Measurements from ENCODE around the gene SNTG2. TPM values are rescaled to one million over a fixed set of nuclear protein-coding genes. Genes with fewer than 3 reads are reported as not detected.

The SNTG2 gene
- total RNA-seq, 4 donors from 2014 or later = 3.3 to 7.4 (median 4.5) TPM

DNA sequence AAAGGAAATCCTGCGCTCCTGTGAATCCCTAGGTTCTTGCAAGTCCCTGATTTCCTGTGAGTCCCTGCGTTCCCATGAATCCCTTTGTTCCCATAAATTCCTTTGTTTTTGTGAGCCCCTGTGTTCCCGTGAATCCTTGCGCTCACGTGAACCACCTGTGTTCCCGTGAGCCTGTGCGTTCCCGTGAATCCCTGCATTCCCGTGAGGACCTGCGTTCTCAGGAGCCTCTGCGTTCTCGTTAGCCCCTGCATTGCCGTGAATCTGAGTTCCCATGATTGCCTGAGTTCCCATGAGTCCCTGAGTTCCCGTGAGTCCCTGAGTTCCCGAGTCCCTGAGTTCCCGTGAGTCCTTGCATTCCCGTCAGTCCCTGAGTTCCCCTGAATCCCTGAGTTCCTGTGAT lies 71.5 kb downstream of the SNTG2 start:
- H3K9me3 ChIP-seq = no peaks in the 10 kb centered on the region
- H3K36me3 ChIP-seq = no peaks in the 10 kb centered on the region
- H3K4me3 ChIP-seq = no peak overlapping the region
- H3K27me3 ChIP-seq = no peaks in the 10 kb centered on the region
- DNase-seq (ENCODE audit: extremely low spot score) = no peak
- H3K4me1 ChIP-seq = no peaks in the 10 kb centered on the region
- WGBS = 95% methylated on average over 17 of the region's 17 CpGs
- H3K27ac ChIP-seq (replicated peaks in 1 of 4) = no peak overlapping the region
- intact Hi-C loops (cut with DNase I) = no loop called here
- TF ChIP-seq POLR2A (IDR thresholded peaks at IDR 0.05; ENCODE audit: low read depth) (no peak), EP300 (IDR thresholded peaks at IDR 0.05) (no peak), POLR2AphosphoS5 (IDR thresholded peaks at IDR 0.05) (no peak)
- TF ChIP-seq, protein P1, sequence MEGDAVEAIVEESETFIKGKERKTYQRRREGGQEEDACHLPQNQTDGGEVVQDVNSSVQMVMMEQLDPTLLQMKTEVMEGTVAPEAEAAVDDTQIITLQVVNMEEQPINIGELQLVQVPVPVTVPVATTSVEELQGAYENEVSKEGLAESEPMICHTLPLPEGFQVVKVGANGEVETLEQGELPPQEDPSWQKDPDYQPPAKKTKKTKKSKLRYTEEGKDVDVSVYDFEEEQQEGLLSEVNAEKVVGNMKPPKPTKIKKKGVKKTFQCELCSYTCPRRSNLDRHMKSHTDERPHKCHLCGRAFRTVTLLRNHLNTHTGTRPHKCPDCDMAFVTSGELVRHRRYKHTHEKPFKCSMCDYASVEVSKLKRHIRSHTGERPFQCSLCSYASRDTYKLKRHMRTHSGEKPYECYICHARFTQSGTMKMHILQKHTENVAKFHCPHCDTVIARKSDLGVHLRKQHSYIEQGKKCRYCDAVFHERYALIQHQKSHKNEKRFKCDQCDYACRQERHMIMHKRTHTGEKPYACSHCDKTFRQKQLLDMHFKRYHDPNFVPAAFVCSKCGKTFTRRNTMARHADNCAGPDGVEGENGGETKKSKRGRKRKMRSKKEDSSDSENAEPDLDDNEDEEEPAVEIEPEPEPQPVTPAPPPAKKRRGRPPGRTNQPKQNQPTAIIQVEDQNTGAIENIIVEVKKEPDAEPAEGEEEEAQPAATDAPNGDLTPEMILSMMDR (IDR thresholded peaks at IDR 0.05) = no peak

DNA sequence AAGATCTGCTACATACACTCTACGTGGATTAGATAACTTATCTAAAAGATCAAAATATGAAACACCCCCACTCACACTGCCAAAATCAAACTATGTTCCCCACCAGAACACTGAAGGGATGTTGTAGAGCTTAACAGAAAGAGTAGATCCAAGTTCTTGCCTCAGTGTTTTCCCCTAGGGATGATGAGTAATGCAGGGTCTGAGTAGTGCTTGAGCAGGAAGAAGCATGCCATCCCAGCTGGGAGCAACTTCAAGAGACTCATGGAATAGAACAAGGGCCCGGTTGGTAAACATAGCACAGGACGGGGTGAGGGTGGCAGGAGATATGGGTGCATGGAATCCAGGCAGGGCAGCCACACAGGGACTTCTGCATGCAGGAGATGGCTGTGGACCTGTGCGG lies 74.3 kb downstream of the SNTG2 start:
- Histone ChIP-seq H3K36me3 (no peaks in the 10 kb centered on the region), H3K9me3 (no peaks in the 10 kb centered on the region), H3K27ac (replicated peaks in 1 of 4) (no peak overlapping the region), H3K27me3 (no peaks in the 10 kb centered on the region), H3K4me3 (no peak overlapping the region), H3K4me1 (no peaks in the 10 kb centered on the region)
- intact Hi-C loops (cut with DNase I) = no loop called here
- 81% methylated on average over 4 of the region's 4 CpGs for WGBS
- TF ChIP-seq POLR2AphosphoS5 (IDR thresholded peaks at IDR 0.05) (no peak), EP300 (IDR thresholded peaks at IDR 0.05) (no peak), POLR2A (IDR thresholded peaks at IDR 0.05; ENCODE audit: low read depth) (no peak)
- TF ChIP-seq, protein P1 (IDR thresholded peaks at IDR 0.05) = no peak
- DNase-seq (ENCODE audit: extremely low spot score) = no peak

DNA sequence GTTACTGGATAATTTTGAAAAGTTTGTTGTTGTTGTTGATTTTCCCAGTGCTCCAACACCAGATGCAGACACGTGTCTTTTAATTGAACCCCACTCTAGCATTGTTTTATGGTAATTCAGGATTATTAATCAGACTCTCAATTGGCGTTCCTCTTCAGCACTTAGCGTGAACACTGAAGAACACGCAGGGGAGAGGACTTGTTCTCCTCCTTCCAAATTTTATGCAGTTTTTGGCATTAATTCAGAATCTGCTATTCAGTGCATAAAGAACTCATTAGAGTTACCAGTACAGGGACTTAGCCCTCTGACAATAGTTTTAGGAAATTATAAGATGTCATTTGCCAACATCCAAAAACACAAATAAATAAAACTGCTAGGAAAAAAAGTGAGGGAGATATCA lies 75.5 kb downstream of the SNTG2 start:
- no peak overlapping the region for H3K27ac ChIP-seq (replicated peaks in 1 of 4)
- intact Hi-C loops (cut with DNase I) = no loop called here
- H3K9me3 ChIP-seq = no peaks in the 10 kb centered on the region
- no peaks in the 10 kb centered on the region for H3K27me3 ChIP-seq
- TF ChIP-seq POLR2AphosphoS5 (IDR thresholded peaks at IDR 0.05) (no peak), EP300 (IDR thresholded peaks at IDR 0.05) (no peak), POLR2A (IDR thresholded peaks at IDR 0.05; ENCODE audit: low read depth) (no peak)
- TF ChIP-seq, protein P1 (IDR thresholded peaks at IDR 0.05) = no peak
- WGBS = 70% methylated on average over 4 of the region's 4 CpGs
- no peak for DNase-seq (ENCODE audit: extremely low spot score)
- H3K4me3 ChIP-seq = no peak overlapping the region
- H3K4me1 ChIP-seq = no peaks in the 10 kb centered on the region
- H3K36me3 ChIP-seq = no peaks in the 10 kb centered on the region

DNA sequence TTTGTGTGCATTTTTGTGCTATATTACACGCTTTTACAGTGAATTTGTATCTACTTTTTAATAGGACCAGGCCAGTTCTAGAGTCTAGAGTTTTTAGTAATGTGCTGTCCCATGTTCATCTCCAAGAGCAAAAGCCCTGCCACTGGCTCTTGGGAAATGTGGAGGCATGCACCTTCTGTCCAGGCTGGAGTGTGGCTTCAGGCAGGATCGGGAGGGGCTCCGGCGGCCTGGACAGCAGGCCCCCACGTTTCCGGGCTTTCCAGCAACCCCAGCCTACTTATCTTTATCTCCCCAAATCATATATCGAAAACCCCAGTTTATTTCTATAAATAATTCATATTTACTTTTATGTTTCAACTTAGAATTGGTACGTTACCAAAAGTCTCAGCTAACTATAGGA lies 78.2 kb downstream of the SNTG2 start:
- Histone ChIP-seq H3K27me3 (no peaks in the 10 kb centered on the region), H3K36me3 (no peaks in the 10 kb centered on the region), H3K27ac (replicated peaks in 1 of 4) (no peak overlapping the region), H3K4me1 (no peaks in the 10 kb centered on the region), H3K9me3 (no peaks in the 10 kb centered on the region), H3K4me3 (no peak overlapping the region)
- WGBS = 82% methylated on average over 8 of the region's 8 CpGs
- DNase-seq (ENCODE audit: extremely low spot score) = no peak
- intact Hi-C loops (cut with DNase I) = no loop called here
- TF ChIP-seq EP300 (IDR thresholded peaks at IDR 0.05) = no peak
- TF ChIP-seq, protein P1 (IDR thresholded peaks at IDR 0.05) = no peak
- no peak for TF ChIP-seq POLR2A (IDR thresholded peaks at IDR 0.05; ENCODE audit: low read depth)
- no peak for TF ChIP-seq POLR2AphosphoS5 (IDR thresholded peaks at IDR 0.05)

DNA sequence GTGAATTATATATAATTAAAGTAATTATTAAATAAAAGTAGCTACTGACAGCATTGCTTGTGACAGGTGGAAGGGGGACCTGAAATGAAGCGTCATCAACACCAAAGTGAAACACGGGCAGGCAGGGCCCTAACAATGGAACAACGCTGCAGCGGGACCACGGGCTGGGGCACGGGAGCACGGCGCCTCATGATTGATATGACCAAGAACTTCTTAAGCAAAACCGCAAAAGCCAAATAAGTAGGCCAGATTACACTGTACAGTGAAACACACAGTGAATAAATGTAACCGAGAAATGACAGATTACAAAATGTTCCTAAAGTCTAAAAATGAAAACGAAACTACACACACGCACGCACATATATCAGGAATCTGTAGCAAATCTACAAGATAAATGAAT lies 81.4 kb downstream of the SNTG2 start:
- Histone ChIP-seq H3K4me1 (no peaks in the 10 kb centered on the region), H3K9me3 (peaks cover 0 to 3% (median 0%) of the 10 kb centered on the region in 4 donors), H3K27ac (replicated peaks in 1 of 4) (no peak overlapping the region), H3K27me3 (peaks cover 0 to 5% (median 0%) of the 10 kb centered on the region in 4 donors), H3K4me3 (no peak overlapping the region), H3K36me3 (no peaks in the 10 kb centered on the region)
- DNase-seq (ENCODE audit: extremely low spot score) = no peak
- TF ChIP-seq POLR2A (IDR thresholded peaks at IDR 0.05; ENCODE audit: low read depth) (no peak), EP300 (IDR thresholded peaks at IDR 0.05) (no peak), POLR2AphosphoS5 (IDR thresholded peaks at IDR 0.05) (no peak)
- TF ChIP-seq, protein P1 (IDR thresholded peaks at IDR 0.05) = no peak
- intact Hi-C loops (cut with DNase I) = no loop called here
- WGBS = 91% methylated on average over 13 of the region's 13 CpGs

Data from esophagus muscularis mucosa (tissue), 4 donors.